Trophoblast cell (in vitro differentiated cells and primary cell): ENCODE measurements around the gene KCND2.

Experiments used
- DNase-seq, 2 donors: peaks; one replicate each; pipeline ENCODE4 v3.0.0-alpha.2; 2016
- H2AFZ ChIP-seq: 2 replicates; pipeline ENCODE4 v1.6.1; 2013; ENCODE audit warnings: low read length, moderate library complexity, mild to moderate bottlenecking; ENCODE audit not compliant: insufficient read depth, poor library complexity
- H2AK5ac ChIP-seq: 2 replicates; pipeline ENCODE4 v1.6.1; 2013; ENCODE audit warnings: mild to moderate bottlenecking, low read length
- H2BK120ac ChIP-seq: 2 replicates; pipeline ENCODE4 v1.6.1; 2013; ENCODE audit warnings: low read length, mild to moderate bottlenecking, moderate library complexity; ENCODE audit not compliant: insufficient read depth, poor library complexity
- H2BK12ac ChIP-seq: 2 replicates; pipeline ENCODE4 v1.6.1; 2013; ENCODE audit warnings: mild to moderate bottlenecking, low read length, moderate library complexity
- H2BK5ac ChIP-seq: 2 replicates; pipeline ENCODE4 v1.6.1; 2013; ENCODE audit warnings: low read length, low read depth, moderate library complexity, mild to moderate bottlenecking; ENCODE audit not compliant: poor library complexity
- H3K14ac ChIP-seq: 2 replicates; pipeline ENCODE4 v1.6.1; 2013; ENCODE audit warnings: mild to moderate bottlenecking, low read length
- H3K18ac ChIP-seq: 2 replicates; pipeline ENCODE4 v1.6.1; 2013; ENCODE audit warnings: mild to moderate bottlenecking, low read length
- H3K23ac ChIP-seq: 2 replicates; pipeline ENCODE4 v1.6.1; 2013; ENCODE audit warnings: low read length
- H3K27ac ChIP-seq: 2 replicates; pipeline ENCODE4 v1.5.1; 2013; ENCODE audit warnings: low read depth, mild to moderate bottlenecking, inconsistent platforms, low read length, moderate library complexity
- H3K27me3 ChIP-seq: 2 replicates; pipeline ENCODE4 v1.6.1; 2013; ENCODE audit warnings: inconsistent platforms, mild to moderate bottlenecking, low read length, moderate library complexity; ENCODE audit not compliant: insufficient read depth
- H3K36me3 ChIP-seq, 2 experiments: 1 replicate in 1 of 2; 2 replicates in 1 of 2; pipeline ENCODE4 v1.6.1; 2013; ENCODE audit warnings: low read length in 2 of 2, mild to moderate bottlenecking in 2 of 2, moderate library complexity in 1 of 2; ENCODE audit not compliant: insufficient read depth in 2 of 2, control insufficient read depth in 1 of 2
- H3K4ac ChIP-seq: 2 replicates; pipeline ENCODE4 v1.6.1; 2013; ENCODE audit warnings: low read depth, mild to moderate bottlenecking, low read length, moderate library complexity
- H3K4me1 ChIP-seq, 2 experiments: 1 replicate in 1 of 2; 2 replicates in 1 of 2; pipeline ENCODE4 v1.6.1; 2013; ENCODE audit warnings: low read length in 2 of 2, mild to moderate bottlenecking in 2 of 2, moderate library complexity in 1 of 2; ENCODE audit not compliant: insufficient read depth in 2 of 2, control insufficient read depth in 1 of 2
- H3K4me2 ChIP-seq: 2 replicates; pipeline ENCODE4 v1.6.1; 2013; ENCODE audit warnings: inconsistent platforms, mild to moderate bottlenecking, low read length, moderate library complexity
- H3K4me3 ChIP-seq: 2 replicates; pipeline ENCODE4 v1.5.1; 2013; ENCODE audit warnings: mild to moderate bottlenecking, low read depth, low read length, inconsistent platforms
- H3K79me1 ChIP-seq: one replicate; pipeline ENCODE4 v1.6.1; 2013; ENCODE audit warnings: low read length
- H3K79me2 ChIP-seq: 2 replicates; pipeline ENCODE4 v1.6.1; 2013; ENCODE audit warnings: low read length, mild to moderate bottlenecking; ENCODE audit not compliant: control insufficient read depth, insufficient read depth, poor library complexity
- H3K9ac ChIP-seq: 2 replicates; pipeline ENCODE4 v1.6.1; 2013; ENCODE audit warnings: mild to moderate bottlenecking, low read length
- H3K9me3 ChIP-seq: 2 replicates; pipeline ENCODE4 v1.6.1; 2013; ENCODE audit warnings: low read depth, mild to moderate bottlenecking, control low read depth, inconsistent platforms, low read length; ENCODE audit not compliant: insufficient read depth
- H4K12ac ChIP-seq: 2 replicates; pipeline ENCODE4 v1.6.1; 2013; ENCODE audit warnings: low read depth, mild to moderate bottlenecking, low read length, moderate library complexity
- H4K8ac ChIP-seq: 2 replicates; pipeline ENCODE4 v1.6.1; 2013; ENCODE audit warnings: low read depth, mild to moderate bottlenecking, low read length, moderate library complexity
- H4K91ac ChIP-seq: one replicate; pipeline ENCODE4 v1.6.1; 2013; ENCODE audit warnings: low read depth, mild to moderate bottlenecking, low read length, moderate library complexity
- WGBS: extraction: QIAGEN DNeasy Blood & Tissue Kit; methylation state at CpG from one replicate; pipeline ENCODE4 v1.1.7; 2013; ENCODE audit warnings: missing lambda C conversion rate; ENCODE audit not compliant: insufficient read length, insufficient coverage; ENCODE audit errors: extremely low coverage; 5-methylcytosine and 5-hydroxymethylcytosine counted together

KCND2 gene

GRCh38 chr7:120785095-120785494, 512.1 kb downstream of the KCND2 start:
- no peak overlapping the region for H3K18ac ChIP-seq
- no CpG with 5 or more reads among the region's 1 CpG for WGBS

GRCh38 chr7:120792091-120792860, 519.3 kb downstream of the KCND2 start:
- H3K18ac ChIP-seq: no peak overlapping the region
- DNase-seq: peak; percentile 71 to 85
- no peaks in the 10 kb centered on the region for H3K9me3 ChIP-seq
- H3K4me1 ChIP-seq: no peaks in the 10 kb centered on the region
- no peak overlapping the region for H3K4me3 ChIP-seq
- H3K79me2 ChIP-seq: no peaks in the 10 kb centered on the region
- no peak overlapping the region for H2AFZ ChIP-seq
- no peak overlapping the region for H3K4ac ChIP-seq
- H2BK12ac ChIP-seq: no peak overlapping the region
- no peak overlapping the region for H2BK120ac ChIP-seq
- no CpG with 5 or more reads among the region's 13 CpGs for WGBS
- H3K9ac ChIP-seq: no peak overlapping the region
- H2BK5ac ChIP-seq: no peak overlapping the region
- H3K27me3 ChIP-seq: no peaks in the 10 kb centered on the region
- H4K12ac ChIP-seq: no peak overlapping the region
- no peak overlapping the region for H3K23ac ChIP-seq
- no peak overlapping the region for H2AK5ac ChIP-seq
- H3K4me2 ChIP-seq: no peak overlapping the region
- no peak overlapping the region for H3K14ac ChIP-seq
- no peak overlapping the region for H3K27ac ChIP-seq
- no peak overlapping the region for H4K91ac ChIP-seq
- H4K8ac ChIP-seq: no peak overlapping the region
- H3K36me3 ChIP-seq: no peaks in the 10 kb centered on the region
- H3K79me1 ChIP-seq: no peaks in the 10 kb centered on the region

More at GRCh38 chr7:120785095-120785494, 512.1 kb downstream of the KCND2 start:
- H3K9me3 ChIP-seq: no peaks in the 10 kb centered on the region
- no peaks in the 10 kb centered on the region for H3K79me1 ChIP-seq
- no peak overlapping the region for H3K9ac ChIP-seq
- no peak overlapping the region for H3K23ac ChIP-seq
- H3K4ac ChIP-seq: no peak overlapping the region
- no peak overlapping the region for H2BK5ac ChIP-seq
- H3K14ac ChIP-seq: no peak overlapping the region
- no peaks in the 10 kb centered on the region for H3K27me3 ChIP-seq
- no peak overlapping the region for H2BK120ac ChIP-seq
- no peak overlapping the region for H3K4me2 ChIP-seq
- no peak overlapping the region for H2BK12ac ChIP-seq
- H3K79me2 ChIP-seq: no peaks in the 10 kb centered on the region
- no peak overlapping the region for H3K4me3 ChIP-seq
- no peaks in the 10 kb centered on the region for H3K36me3 ChIP-seq
- H3K27ac ChIP-seq: no peak overlapping the region
- no peak overlapping the region for H4K12ac ChIP-seq
- H3K4me1 ChIP-seq: no peaks in the 10 kb centered on the region
- no peak overlapping the region for H2AK5ac ChIP-seq
- H2AFZ ChIP-seq: no peak overlapping the region
- no peak overlapping the region for H4K8ac ChIP-seq
- no peak for DNase-seq
- no peak overlapping the region for H4K91ac ChIP-seq

- Histone ChIP-seq H3K14ac (no peak overlapping the region), H4K91ac (no peak overlapping the region), H3K23ac (no peak overlapping the region), H3K18ac (no peak overlapping the region), H4K12ac (no peak overlapping the region), H4K8ac (no peak overlapping the region), H2AK5ac (no peak overlapping the region), H3K27ac (no peak overlapping the region), H3K79me1 (no peaks in the 10 kb centered on the region), H3K36me3 (no peaks in the 10 kb centered on the region), H3K4me2 (no peak overlapping the region), H3K4ac (no peak overlapping the region), H3K9me3 (no peaks in the 10 kb centered on the region), H3K9ac (no peak overlapping the region), H3K79me2 (no peaks in the 10 kb centered on the region), H2BK120ac (no peak overlapping the region), H2BK12ac (no peak overlapping the region), H3K4me1 (no peaks in the 10 kb centered on the region), H2AFZ (no peak overlapping the region), H2BK5ac (no peak overlapping the region), H3K27me3 (no peaks in the 10 kb centered on the region), H3K4me3 (no peak overlapping the region)
- DNase-seq: no peak
- no CpG with 5 or more reads among the region's 2 CpGs for WGBS
Measured at GRCh38 chr7:120792861-120793130, 519.8 kb downstream of the KCND2 start.

GRCh38 chr7:120793213-120793936, 520.4 kb downstream of the KCND2 start:
- no peaks in the 10 kb centered on the region for H3K79me2 ChIP-seq
- H3K36me3 ChIP-seq: no peaks in the 10 kb centered on the region
- no peaks in the 10 kb centered on the region for H3K4me1 ChIP-seq
- H4K8ac ChIP-seq: no peak overlapping the region
- no peak overlapping the region for H3K4ac ChIP-seq
- H3K27ac ChIP-seq: no peak overlapping the region
- no peak overlapping the region for H3K9ac ChIP-seq
- no peak overlapping the region for H4K91ac ChIP-seq
- no peak overlapping the region for H3K4me3 ChIP-seq
- no CpG with 5 or more reads among the region's 3 CpGs for WGBS
- no peak overlapping the region for H2BK5ac ChIP-seq
- H3K9me3 ChIP-seq: no peaks in the 10 kb centered on the region
- H3K4me2 ChIP-seq: no peak overlapping the region
- H3K27me3 ChIP-seq: no peaks in the 10 kb centered on the region
- H3K14ac ChIP-seq: no peak overlapping the region
- no peak overlapping the region for H4K12ac ChIP-seq
- H3K79me1 ChIP-seq: no peaks in the 10 kb centered on the region
- H2AFZ ChIP-seq: no peak overlapping the region
- H3K18ac ChIP-seq: no peak overlapping the region
- no peak for DNase-seq
- H2BK120ac ChIP-seq: no peak overlapping the region
- no peak overlapping the region for H2AK5ac ChIP-seq
- H2BK12ac ChIP-seq: no peak overlapping the region
- no peak overlapping the region for H3K23ac ChIP-seq
